ENCODE measurements around the gene ETV3L. TPM values are rescaled to one million over a fixed set of nuclear protein-coding genes. Genes with fewer than 3 reads are reported as not detected.

ETV3L gene
- total RNA-seq, result not detected

- POLR2A ChIA-PET, result no interaction called here
- Mint-ChIP-seq H3K27ac (no peak within 1 kb of the TSS), H3K4me1 (peaks cover 8% of the 10 kb centered on the region), H3K9me3 (no peaks in the 10 kb centered on the region), H3K4me3 (no peak within 1 kb of the TSS), H3K27me3 (peaks cover 10% of the 10 kb centered on the region), H3K36me3 (no peaks in the 10 kb centered on the region)
- no peak for DNase-seq
- ATAC-seq (ENCODE audit: low read depth), result no peak
These were observed at the start of gene ETV3L for GRCh38 chr1:157099633-157100009. Gene ETV3L, minus strand, starts transcription at chr1:157099808. Its CDS starts 285 bp downstream, at chr1:157099523.

- Mint-ChIP-seq H3K36me3 (no peaks in the 10 kb centered on the region), H3K27me3 (peaks cover 3% of the 10 kb centered on the region), H3K27ac (peak overlapping the region; percentile 17), H3K4me3 (no peak overlapping the region), H3K4me1 (peaks cover 16% of the 10 kb centered on the region), H3K9me3 (no peaks in the 10 kb centered on the region)
- POLR2A ChIA-PET, result no interaction called here
- ATAC-seq (ENCODE audit: low read depth) (no peak), DNase-seq (no peak)
These were observed 48.5 kb upstream of the ETV3L start for GRCh38 chr1:157147906-157148700.

GRCh38 chr1:157147037-157147436 lies 47.4 kb upstream of the ETV3L start:
- Mint-ChIP-seq H3K4me1 (peaks cover 16% of the 10 kb centered on the region), H3K9me3 (no peaks in the 10 kb centered on the region), H3K4me3 (no peak overlapping the region), H3K36me3 (no peaks in the 10 kb centered on the region), H3K27me3 (peaks cover 3% of the 10 kb centered on the region), H3K27ac (no peak overlapping the region)
- POLR2A ChIA-PET, result no interaction called here
- ATAC-seq (ENCODE audit: low read depth) (no peak), DNase-seq (no peak)

- Mint-ChIP-seq H3K27me3 (peaks cover 3% of the 10 kb centered on the region), H3K36me3 (no peaks in the 10 kb centered on the region), H3K27ac (no peak overlapping the region), H3K9me3 (no peaks in the 10 kb centered on the region), H3K4me3 (no peak overlapping the region), H3K4me1 (peaks cover 13% of the 10 kb centered on the region)
- ATAC-seq (ENCODE audit: low read depth) (no peak), DNase-seq (no peak)
- POLR2A ChIA-PET, result no interaction called here
These were observed 46.6 kb upstream of the ETV3L start for GRCh38 chr1:157146244-157146643.

- no peak for ATAC-seq (ENCODE audit: low read depth)
- no peaks in the 10 kb centered on the region for H3K36me3 Mint-ChIP-seq
- H3K27me3 Mint-ChIP-seq, result peaks cover 3% of the 10 kb centered on the region
- H3K4me3 Mint-ChIP-seq, result no peak overlapping the region
- H3K27ac Mint-ChIP-seq, result no peak overlapping the region
- H3K9me3 Mint-ChIP-seq, result no peaks in the 10 kb centered on the region
- H3K4me1 Mint-ChIP-seq, result peaks cover 4% of the 10 kb centered on the region
- no peak for DNase-seq
- POLR2A ChIA-PET, result no interaction called here
These were observed 45.5 kb upstream of the ETV3L start for GRCh38 chr1:157145076-157145475.

- peaks cover 5% of the 10 kb centered on the region for H3K4me1 Mint-ChIP-seq
- POLR2A ChIA-PET, result no interaction called here
These were observed 44.9 kb upstream of the ETV3L start for GRCh38 chr1:157144509-157144908.

GRCh38 chr1:157142765-157143423 lies 43.3 kb upstream of the ETV3L start:
- no peak overlapping the region for H3K4me3 Mint-ChIP-seq
- H3K9me3 Mint-ChIP-seq, result no peaks in the 10 kb centered on the region
- DNase-seq, result no peak
- no peak overlapping the region for H3K27ac Mint-ChIP-seq
- POLR2A ChIA-PET, result no interaction called here
- peaks cover 10% of the 10 kb centered on the region for H3K4me1 Mint-ChIP-seq
- ATAC-seq (ENCODE audit: low read depth), result no peak
- peaks cover 3% of the 10 kb centered on the region for H3K27me3 Mint-ChIP-seq
- H3K36me3 Mint-ChIP-seq, result no peaks in the 10 kb centered on the region

More at GRCh38 chr1:157144509-157144908, 44.9 kb upstream of the ETV3L start:
- Mint-ChIP-seq H3K27me3 (peaks cover 3% of the 10 kb centered on the region), H3K36me3 (no peaks in the 10 kb centered on the region), H3K4me3 (no peak overlapping the region), H3K9me3 (no peaks in the 10 kb centered on the region), H3K27ac (no peak overlapping the region)
- DNase-seq (no peak), ATAC-seq (ENCODE audit: low read depth) (no peak)

- DNase-seq, result no peak
- POLR2A ChIA-PET, result no interaction called here
- H3K27ac Mint-ChIP-seq, result no peak overlapping the region
- no peak overlapping the region for H3K4me3 Mint-ChIP-seq
- H3K4me1 Mint-ChIP-seq, result peaks cover 11% of the 10 kb centered on the region
- H3K9me3 Mint-ChIP-seq, result no peaks in the 10 kb centered on the region
- H3K36me3 Mint-ChIP-seq, result peaks cover 4% of the 10 kb centered on the region
- no peak for ATAC-seq (ENCODE audit: low read depth)
- H3K27me3 Mint-ChIP-seq, result peaks cover 3% of the 10 kb centered on the region
These were observed 42.6 kb upstream of the ETV3L start for GRCh38 chr1:157142201-157142600.

GRCh38 chr1:157141212-157141855 lies 41.7 kb upstream of the ETV3L start:
- no peak for ATAC-seq (ENCODE audit: low read depth)
- H3K4me3 Mint-ChIP-seq, result no peak overlapping the region
- peaks cover 8% of the 10 kb centered on the region for H3K36me3 Mint-ChIP-seq
- DNase-seq, result no peak
- H3K4me1 Mint-ChIP-seq, result peaks cover 17% of the 10 kb centered on the region
- no peaks in the 10 kb centered on the region for H3K9me3 Mint-ChIP-seq
- no peak overlapping the region for H3K27ac Mint-ChIP-seq
- POLR2A ChIA-PET, result no interaction called here
- peaks cover 3% of the 10 kb centered on the region for H3K27me3 Mint-ChIP-seq

- Mint-ChIP-seq H3K9me3 (no peaks in the 10 kb centered on the region), H3K27me3 (peaks cover 3% of the 10 kb centered on the region), H3K4me1 (peaks cover 29% of the 10 kb centered on the region), H3K4me3 (no peak overlapping the region), H3K27ac (no peak overlapping the region), H3K36me3 (peaks cover 17% of the 10 kb centered on the region)
- POLR2A ChIA-PET, result no interaction called here
- ATAC-seq (ENCODE audit: low read depth) (no peak), DNase-seq (no peak)
These were observed 40.5 kb upstream of the ETV3L start for GRCh38 chr1:157140063-157140588.

- Mint-ChIP-seq H3K27ac (peak overlapping the region; percentile 73), H3K4me1 (peaks cover 39% of the 10 kb centered on the region), H3K27me3 (peaks cover 3% of the 10 kb centered on the region), H3K36me3 (peaks cover 25% of the 10 kb centered on the region), H3K9me3 (no peaks in the 10 kb centered on the region), H3K4me3 (peak overlapping the region; percentile 89)
- DNase-seq, result no peak
- POLR2A ChIA-PET, result interaction anchor here (0.5 to 1.1 kb wide), 2 partner anchors 17 to 45 kb away, joined by 3 read pairs; no protein-coding TSS in a partner anchor
- no peak for ATAC-seq (ENCODE audit: low read depth)
These were observed 39.6 kb upstream of the ETV3L start for GRCh38 chr1:157139052-157139715.

- ATAC-seq (ENCODE audit: low read depth), result peak; percentile 89
- peaks cover 46% of the 10 kb centered on the region for H3K4me1 Mint-ChIP-seq
- peaks cover 32% of the 10 kb centered on the region for H3K36me3 Mint-ChIP-seq
- H3K27me3 Mint-ChIP-seq, result no peaks in the 10 kb centered on the region
- POLR2A ChIA-PET, result interaction anchor here (0.5 to 1.1 kb wide), 2 partner anchors 18 to 44 kb away, joined by 3 read pairs; no protein-coding TSS in a partner anchor
- H3K27ac Mint-ChIP-seq, result peak within 1 kb of the TSS; percentile 91
- DNase-seq, result peak; percentile 86
- H3K4me3 Mint-ChIP-seq, result peak within 1 kb of the TSS; percentile 97
- no peaks in the 10 kb centered on the region for H3K9me3 Mint-ChIP-seq
These were observed 38.8 kb upstream of the ETV3L start, which contains the start of gene ETV3 for GRCh38 chr1:157138220-157139051. Gene ETV3, minus strand, starts transcription at chr1:157138395. Its CDS starts 2,043 bp downstream, at chr1:157136352.

Measured in activated naive CD8-positive, alpha-beta T cell treated with anti-CD3 and anti-CD28 coated beads, Interleukin-2, amount 10 ng/mL, durations not matched to agents 7 days and 5 days (primary cell).